Measurements from ENCODE around the gene NCAPD2.

Gene NCAPD2

DNA sequence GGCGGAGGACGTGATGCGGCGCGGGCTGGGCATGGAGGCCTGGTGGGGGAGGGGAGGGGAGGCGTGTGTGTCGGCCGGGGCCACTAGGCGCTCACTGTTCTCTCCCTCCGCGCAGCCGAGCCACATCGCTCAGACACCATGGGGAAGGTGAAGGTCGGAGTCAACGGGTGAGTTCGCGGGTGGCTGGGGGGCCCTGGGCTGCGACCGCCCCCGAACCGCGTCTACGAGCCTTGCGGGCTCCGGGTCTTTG is 40.7 kb downstream of the NCAPD2 start:
- Histone ChIP-seq H3K4me3 (ENCODE audit: insufficient read depth, low read length, poor library complexity, severe bottlenecking) (peak overlapping the region; percentile 73), H3K4me2 (ENCODE audit: low read depth, low read length, poor library complexity, severe bottlenecking) (peak overlapping the region; percentile 78), H3K27ac (ENCODE audit: low read depth, low read length) (peak overlapping the region; percentile 93), H3K9ac (ENCODE audit: low read length) (peak overlapping the region; percentile 98), H3F3A (ENCODE audit: insufficient read depth) (peaks cover 83% of the 10 kb centered on the region), H3K36me3 (ENCODE audit: low read length) (peaks cover 36% of the 10 kb centered on the region), H3K79me2 (ENCODE audit: insufficient read depth, low read length) (peaks cover 31% of the 10 kb centered on the region), H2AFZ (ENCODE audit: low read depth, low read length, severe bottlenecking) (no peak overlapping the region), H4K20me1 (ENCODE audit: low read depth, low read length) (peaks cover 9% of the 10 kb centered on the region), H3K9me2 (replicated peaks; ENCODE audit: insufficient read depth, low read length) (no peaks in the 10 kb centered on the region), H3K27me3 (ENCODE audit: low read length) (no peaks in the 10 kb centered on the region), H3K9me3 (ENCODE audit: insufficient read depth, low read length) (no peaks in the 10 kb centered on the region)
- TF ChIP-seq EZH2phosphoT487 (conservative IDR thresholded peaks at IDR 0.05; ENCODE audit: low read length) = no peak
- TF ChIP-seq, protein P1, sequence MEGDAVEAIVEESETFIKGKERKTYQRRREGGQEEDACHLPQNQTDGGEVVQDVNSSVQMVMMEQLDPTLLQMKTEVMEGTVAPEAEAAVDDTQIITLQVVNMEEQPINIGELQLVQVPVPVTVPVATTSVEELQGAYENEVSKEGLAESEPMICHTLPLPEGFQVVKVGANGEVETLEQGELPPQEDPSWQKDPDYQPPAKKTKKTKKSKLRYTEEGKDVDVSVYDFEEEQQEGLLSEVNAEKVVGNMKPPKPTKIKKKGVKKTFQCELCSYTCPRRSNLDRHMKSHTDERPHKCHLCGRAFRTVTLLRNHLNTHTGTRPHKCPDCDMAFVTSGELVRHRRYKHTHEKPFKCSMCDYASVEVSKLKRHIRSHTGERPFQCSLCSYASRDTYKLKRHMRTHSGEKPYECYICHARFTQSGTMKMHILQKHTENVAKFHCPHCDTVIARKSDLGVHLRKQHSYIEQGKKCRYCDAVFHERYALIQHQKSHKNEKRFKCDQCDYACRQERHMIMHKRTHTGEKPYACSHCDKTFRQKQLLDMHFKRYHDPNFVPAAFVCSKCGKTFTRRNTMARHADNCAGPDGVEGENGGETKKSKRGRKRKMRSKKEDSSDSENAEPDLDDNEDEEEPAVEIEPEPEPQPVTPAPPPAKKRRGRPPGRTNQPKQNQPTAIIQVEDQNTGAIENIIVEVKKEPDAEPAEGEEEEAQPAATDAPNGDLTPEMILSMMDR (IDR thresholded peaks at IDR 0.05; ENCODE audit: insufficient read depth, low read length, poor library complexity, severe bottlenecking) = no peak

DNA sequence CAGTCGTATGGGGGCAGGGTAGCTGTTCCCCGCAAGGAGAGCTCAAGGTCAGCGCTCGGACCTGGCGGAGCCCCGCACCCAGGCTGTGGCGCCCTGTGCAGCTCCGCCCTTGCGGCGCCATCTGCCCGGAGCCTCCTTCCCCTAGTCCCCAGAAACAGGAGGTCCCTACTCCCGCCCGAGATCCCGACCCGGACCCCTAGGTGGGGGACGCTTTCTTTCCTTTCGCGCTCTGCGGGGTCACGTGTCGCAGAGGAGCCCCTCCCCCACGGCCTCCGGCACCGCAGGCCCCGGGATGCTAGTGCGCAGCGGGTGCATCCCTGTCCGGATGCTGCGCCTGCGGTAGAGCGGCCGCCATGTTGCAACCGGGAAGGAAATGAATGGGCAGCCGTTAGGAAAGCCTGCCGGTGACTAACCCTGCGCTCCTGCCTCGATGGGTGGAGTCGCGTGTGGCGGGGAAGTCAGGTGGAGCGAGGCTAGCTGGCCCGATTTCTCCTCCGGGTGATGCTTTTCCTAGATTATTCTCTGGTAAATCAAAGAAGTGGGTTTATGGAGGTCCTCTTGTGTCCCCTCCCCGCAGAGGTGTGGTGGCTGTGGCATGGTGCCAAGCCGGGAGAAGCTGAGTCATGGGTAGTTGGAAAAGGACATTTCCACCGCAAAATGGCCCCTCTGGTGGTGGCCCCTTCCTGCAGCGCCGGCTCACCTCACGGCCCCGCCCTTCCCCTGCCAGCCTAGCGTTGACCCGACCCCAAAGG is 41.2 kb downstream of the NCAPD2 start:
- Histone ChIP-seq H3K9me3 (ENCODE audit: insufficient read depth, low read length) (no peaks in the 10 kb centered on the region), H3K9me2 (replicated peaks; ENCODE audit: insufficient read depth, low read length) (no peaks in the 10 kb centered on the region), H3K9ac (ENCODE audit: low read length) (peak overlapping the region; percentile 98), H3F3A (ENCODE audit: insufficient read depth) (peaks cover 83% of the 10 kb centered on the region), H3K36me3 (ENCODE audit: low read length) (peaks cover 36% of the 10 kb centered on the region), H3K4me2 (ENCODE audit: low read depth, low read length, poor library complexity, severe bottlenecking) (peak overlapping the region; percentile 78), H3K27ac (ENCODE audit: low read depth, low read length) (peak overlapping the region; percentile 93), H2AFZ (ENCODE audit: low read depth, low read length, severe bottlenecking) (no peak overlapping the region), H3K27me3 (ENCODE audit: low read length) (no peaks in the 10 kb centered on the region), H3K4me3 (ENCODE audit: insufficient read depth, low read length, poor library complexity, severe bottlenecking) (peak overlapping the region; percentile 73), H3K79me2 (ENCODE audit: insufficient read depth, low read length) (peaks cover 31% of the 10 kb centered on the region), H4K20me1 (ENCODE audit: low read depth, low read length) (peaks cover 9% of the 10 kb centered on the region)
- TF ChIP-seq, protein P1 (IDR thresholded peaks at IDR 0.05; ENCODE audit: insufficient read depth, low read length, poor library complexity, severe bottlenecking) = no peak
- TF ChIP-seq EZH2phosphoT487 (conservative IDR thresholded peaks at IDR 0.05; ENCODE audit: low read length) = no peak

DNA sequence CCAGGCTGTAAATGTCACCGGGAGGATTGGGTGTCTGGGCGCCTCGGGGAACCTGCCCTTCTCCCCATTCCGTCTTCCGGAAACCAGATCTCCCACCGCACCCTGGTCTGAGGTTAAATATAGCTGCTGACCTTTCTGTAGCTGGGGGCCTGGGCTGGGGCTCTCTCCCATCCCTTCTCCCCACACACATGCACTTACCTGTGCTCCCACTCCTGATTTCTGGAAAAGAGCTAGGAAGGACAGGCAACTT is 41.7 kb downstream of the NCAPD2 start:
- Histone ChIP-seq H3K9me2 (replicated peaks; ENCODE audit: insufficient read depth, low read length) (no peaks in the 10 kb centered on the region), H2AFZ (ENCODE audit: low read depth, low read length, severe bottlenecking) (no peak overlapping the region), H3K79me2 (ENCODE audit: insufficient read depth, low read length) (peaks cover 31% of the 10 kb centered on the region), H3K36me3 (ENCODE audit: low read length) (peaks cover 32% of the 10 kb centered on the region), H3F3A (ENCODE audit: insufficient read depth) (peaks cover 82% of the 10 kb centered on the region), H3K9ac (ENCODE audit: low read length) (peak overlapping the region; percentile 98), H4K20me1 (ENCODE audit: low read depth, low read length) (peaks cover 9% of the 10 kb centered on the region), H3K27me3 (ENCODE audit: low read length) (no peaks in the 10 kb centered on the region), H3K4me3 (ENCODE audit: insufficient read depth, low read length, poor library complexity, severe bottlenecking) (peak overlapping the region; percentile 73), H3K4me2 (ENCODE audit: low read depth, low read length, poor library complexity, severe bottlenecking) (peak overlapping the region; percentile 78), H3K9me3 (ENCODE audit: insufficient read depth, low read length) (no peaks in the 10 kb centered on the region), H3K27ac (ENCODE audit: low read depth, low read length) (peak overlapping the region; percentile 93)
- TF ChIP-seq EZH2phosphoT487 (conservative IDR thresholded peaks at IDR 0.05; ENCODE audit: low read length) = no peak
- TF ChIP-seq, protein P1 (IDR thresholded peaks at IDR 0.05; ENCODE audit: insufficient read depth, low read length, poor library complexity, severe bottlenecking) = no peak
